Esophagus muscularis mucosa (tissue), 3 donors: ENCODE measurements around the gene RDH16.

Experiments
- POLR2A ChIP-seq: fragments of 450-650 bp; IDR thresholded peaks from one replicate; pipeline ENCODE4 v1.6.1; 2017; ENCODE audit warnings: antibody characterized with exemption, moderate library complexity, mild to moderate bottlenecking, low read depth
- POLR2AphosphoS5 ChIP-seq, 2 donors: sonication (generic); formaldehyde crosslinking; IDR thresholded peaks; one replicate each; pipeline ENCODE4 v1.6.1; 2017; ENCODE audit warnings: antibody characterized with exemption in 2 of 2
- TF ChIP-seq, protein P1 (sequence below), 3 experiments: fragments of 200-600 bp in 2 of 3; fragments of 450-650 bp in 1 of 3; sonication (generic) in 2 of 3; IDR thresholded peaks; one replicate each; pipeline ENCODE4 v1.5.1; 2017 to 2019; ENCODE audit warnings: antibody characterized with exemption in 3 of 3, mild to moderate bottlenecking in 2 of 3, moderate library complexity in 1 of 3

DNA sequence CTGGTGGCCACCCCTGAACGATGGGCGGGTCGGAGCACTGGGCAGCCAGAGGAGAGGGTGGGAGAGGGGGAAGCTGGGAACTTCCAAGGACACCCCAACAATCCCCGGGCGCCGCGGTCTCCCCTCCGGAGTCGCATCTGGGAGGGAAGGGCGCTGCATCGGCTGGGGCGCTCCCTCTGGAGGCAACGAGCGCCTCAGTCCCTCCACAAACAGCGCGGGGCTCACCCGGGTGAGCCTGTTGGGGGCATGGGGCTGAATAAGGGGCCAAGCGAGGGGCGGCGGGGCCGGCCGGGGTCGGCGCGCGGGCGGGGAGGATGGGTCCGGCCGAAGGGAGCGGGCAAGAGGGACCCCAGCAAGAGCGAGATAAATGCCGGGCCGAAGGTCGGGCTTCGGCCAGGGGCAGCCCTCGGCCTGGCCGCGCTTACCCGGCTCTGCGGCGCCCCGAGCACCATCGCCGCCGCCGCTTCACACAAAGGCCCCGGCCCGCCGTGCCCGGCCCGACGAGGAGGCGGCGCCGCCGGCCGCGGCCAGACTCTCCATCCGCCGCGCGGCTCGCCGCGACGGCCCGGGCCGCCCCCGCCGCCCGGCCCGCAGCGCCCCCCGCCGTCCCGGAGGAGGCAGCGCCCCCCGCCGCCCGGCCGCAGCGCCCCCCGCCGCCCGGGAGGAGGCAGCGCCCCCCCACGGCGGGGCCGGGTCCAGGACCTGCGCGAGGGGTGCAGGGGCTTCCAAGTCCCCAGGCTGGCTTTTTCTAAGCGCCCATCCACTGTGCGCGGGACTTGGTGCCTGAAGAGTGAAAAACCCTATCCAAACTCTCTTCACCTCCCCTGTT is 48.8 kb upstream of the RDH16 start, which contains the start of gene ZBTB39:
- TF ChIP-seq, protein P1, sequence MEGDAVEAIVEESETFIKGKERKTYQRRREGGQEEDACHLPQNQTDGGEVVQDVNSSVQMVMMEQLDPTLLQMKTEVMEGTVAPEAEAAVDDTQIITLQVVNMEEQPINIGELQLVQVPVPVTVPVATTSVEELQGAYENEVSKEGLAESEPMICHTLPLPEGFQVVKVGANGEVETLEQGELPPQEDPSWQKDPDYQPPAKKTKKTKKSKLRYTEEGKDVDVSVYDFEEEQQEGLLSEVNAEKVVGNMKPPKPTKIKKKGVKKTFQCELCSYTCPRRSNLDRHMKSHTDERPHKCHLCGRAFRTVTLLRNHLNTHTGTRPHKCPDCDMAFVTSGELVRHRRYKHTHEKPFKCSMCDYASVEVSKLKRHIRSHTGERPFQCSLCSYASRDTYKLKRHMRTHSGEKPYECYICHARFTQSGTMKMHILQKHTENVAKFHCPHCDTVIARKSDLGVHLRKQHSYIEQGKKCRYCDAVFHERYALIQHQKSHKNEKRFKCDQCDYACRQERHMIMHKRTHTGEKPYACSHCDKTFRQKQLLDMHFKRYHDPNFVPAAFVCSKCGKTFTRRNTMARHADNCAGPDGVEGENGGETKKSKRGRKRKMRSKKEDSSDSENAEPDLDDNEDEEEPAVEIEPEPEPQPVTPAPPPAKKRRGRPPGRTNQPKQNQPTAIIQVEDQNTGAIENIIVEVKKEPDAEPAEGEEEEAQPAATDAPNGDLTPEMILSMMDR (IDR thresholded peaks at IDR 0.05), result peak; percentile 54 to 61 (median 57)
- TF ChIP-seq POLR2AphosphoS5 (IDR thresholded peaks at IDR 0.05) (peak in 1 of 2 donors; percentile 18), POLR2A (no peak)
